WI38 (cell line): Measurements from ENCODE around the gene PLA2G12A.

ENCODE experiments used
- H3K4me3 ChIP-seq: 2 replicates; pipeline ENCODE4 v1.5.1; 2011; ENCODE audit warnings: low read depth, mild to moderate bottlenecking, control low read depth, low read length
- TF ChIP-seq, protein P1 (sequence below): IDR thresholded peaks from 2 replicates; pipeline ENCODE4 v1.5.1; 2012; ENCODE audit warnings: low read depth, mild to moderate bottlenecking, control low read depth, low read length

The PLA2G12A gene

GRCh38 chr4:109729718-109730618 is at the start of gene PLA2G12A:
PLA2G12A (minus strand) TSS chr4:109730070; CDS start chr4:109729809, 261 bp downstream.
- H3K4me3 ChIP-seq: peak within 1 kb of the TSS; percentile 90
- TF ChIP-seq, protein P1, sequence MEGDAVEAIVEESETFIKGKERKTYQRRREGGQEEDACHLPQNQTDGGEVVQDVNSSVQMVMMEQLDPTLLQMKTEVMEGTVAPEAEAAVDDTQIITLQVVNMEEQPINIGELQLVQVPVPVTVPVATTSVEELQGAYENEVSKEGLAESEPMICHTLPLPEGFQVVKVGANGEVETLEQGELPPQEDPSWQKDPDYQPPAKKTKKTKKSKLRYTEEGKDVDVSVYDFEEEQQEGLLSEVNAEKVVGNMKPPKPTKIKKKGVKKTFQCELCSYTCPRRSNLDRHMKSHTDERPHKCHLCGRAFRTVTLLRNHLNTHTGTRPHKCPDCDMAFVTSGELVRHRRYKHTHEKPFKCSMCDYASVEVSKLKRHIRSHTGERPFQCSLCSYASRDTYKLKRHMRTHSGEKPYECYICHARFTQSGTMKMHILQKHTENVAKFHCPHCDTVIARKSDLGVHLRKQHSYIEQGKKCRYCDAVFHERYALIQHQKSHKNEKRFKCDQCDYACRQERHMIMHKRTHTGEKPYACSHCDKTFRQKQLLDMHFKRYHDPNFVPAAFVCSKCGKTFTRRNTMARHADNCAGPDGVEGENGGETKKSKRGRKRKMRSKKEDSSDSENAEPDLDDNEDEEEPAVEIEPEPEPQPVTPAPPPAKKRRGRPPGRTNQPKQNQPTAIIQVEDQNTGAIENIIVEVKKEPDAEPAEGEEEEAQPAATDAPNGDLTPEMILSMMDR: no peak

GRCh38 chr4:109764789-109765402 is 35.0 kb upstream of the PLA2G12A start:
- TF ChIP-seq, protein P1: no peak
- H3K4me3 ChIP-seq: no peak overlapping the region

GRCh38 chr4:109764376-109764775 is 34.5 kb upstream of the PLA2G12A start:
- H3K4me3 ChIP-seq: no peak overlapping the region
- TF ChIP-seq, protein P1: no peak

GRCh38 chr4:109760682-109761081 is 30.8 kb upstream of the PLA2G12A start:
- TF ChIP-seq, protein P1: no peak
- H3K4me3 ChIP-seq: no peak overlapping the region

DNA sequence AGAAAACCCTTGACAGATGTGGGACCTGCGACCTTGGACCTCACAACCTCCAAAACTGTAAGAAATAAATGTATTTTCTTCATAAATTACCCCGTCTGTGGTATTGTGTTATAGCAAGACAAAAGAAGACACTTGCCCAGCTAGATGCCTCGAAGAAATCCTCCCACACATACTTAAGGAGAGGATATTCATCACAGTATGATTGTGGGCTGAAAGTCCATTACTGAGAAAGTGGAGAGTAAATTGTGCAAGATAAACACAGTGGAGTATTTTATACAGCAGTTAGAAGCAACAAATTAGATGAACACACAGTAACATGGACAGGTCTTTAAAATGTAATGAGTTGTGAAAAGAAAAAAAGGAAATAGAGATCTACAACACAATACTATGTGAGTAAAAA is 25.8 kb upstream of the PLA2G12A start:
- TF ChIP-seq, protein P1: no peak
- no peak overlapping the region for H3K4me3 ChIP-seq

GRCh38 chr4:109754093-109754857 is 24.4 kb upstream of the PLA2G12A start:
- no peak overlapping the region for H3K4me3 ChIP-seq
- TF ChIP-seq, protein P1: no peak
